C4-2B (cell line): ENCODE results near the gene AGXT2.

ENCODE experiments used
- H3K27ac ChIP-seq: fragments of 450-650 bp; 2 replicates; pipeline ENCODE4 v1.5.1; 2017
- ZFX ChIP-seq: fragments of 450-650 bp; IDR thresholded peaks from 2 replicates; pipeline ENCODE4 v1.6.1; 2017
- TF ChIP-seq, protein P1 (sequence below): fragments of 450-650 bp; conservative IDR thresholded peaks from 2 replicates; pipeline ENCODE4 v1.5.1; 2017; ENCODE audit warnings: mild to moderate bottlenecking

AGXT2 gene

GRCh38 chr5:35089334-35090314 lies 41.9 kb upstream of the AGXT2 start:
- no peak overlapping the region for H3K27ac ChIP-seq
- no peak for TF ChIP-seq ZFX
- TF ChIP-seq, protein P1, sequence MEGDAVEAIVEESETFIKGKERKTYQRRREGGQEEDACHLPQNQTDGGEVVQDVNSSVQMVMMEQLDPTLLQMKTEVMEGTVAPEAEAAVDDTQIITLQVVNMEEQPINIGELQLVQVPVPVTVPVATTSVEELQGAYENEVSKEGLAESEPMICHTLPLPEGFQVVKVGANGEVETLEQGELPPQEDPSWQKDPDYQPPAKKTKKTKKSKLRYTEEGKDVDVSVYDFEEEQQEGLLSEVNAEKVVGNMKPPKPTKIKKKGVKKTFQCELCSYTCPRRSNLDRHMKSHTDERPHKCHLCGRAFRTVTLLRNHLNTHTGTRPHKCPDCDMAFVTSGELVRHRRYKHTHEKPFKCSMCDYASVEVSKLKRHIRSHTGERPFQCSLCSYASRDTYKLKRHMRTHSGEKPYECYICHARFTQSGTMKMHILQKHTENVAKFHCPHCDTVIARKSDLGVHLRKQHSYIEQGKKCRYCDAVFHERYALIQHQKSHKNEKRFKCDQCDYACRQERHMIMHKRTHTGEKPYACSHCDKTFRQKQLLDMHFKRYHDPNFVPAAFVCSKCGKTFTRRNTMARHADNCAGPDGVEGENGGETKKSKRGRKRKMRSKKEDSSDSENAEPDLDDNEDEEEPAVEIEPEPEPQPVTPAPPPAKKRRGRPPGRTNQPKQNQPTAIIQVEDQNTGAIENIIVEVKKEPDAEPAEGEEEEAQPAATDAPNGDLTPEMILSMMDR: peak; percentile 90

DNA sequence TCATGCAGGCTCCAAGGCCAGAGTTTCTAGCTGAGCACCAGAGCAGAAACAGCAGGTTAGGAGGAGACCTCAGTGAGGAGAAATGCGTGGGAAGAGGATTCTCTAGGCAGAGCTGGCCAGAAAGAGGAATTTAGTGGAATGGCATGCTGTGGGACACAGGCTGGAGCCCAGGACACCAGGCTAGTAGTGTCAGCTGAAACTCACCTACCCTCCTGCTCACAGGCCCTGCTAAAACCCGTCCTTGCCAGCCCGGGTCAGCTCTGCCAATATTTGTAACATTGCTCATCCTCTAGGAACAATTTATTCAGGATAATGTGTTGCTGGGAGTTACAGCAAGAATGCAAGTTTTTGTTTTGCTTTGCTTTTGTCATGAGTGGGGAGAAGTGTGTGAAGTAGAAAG lies 40.2 kb upstream of the AGXT2 start:
- H3K27ac ChIP-seq: no peak overlapping the region
- TF ChIP-seq, protein P1: no peak
- no peak for TF ChIP-seq ZFX

- H3K27ac ChIP-seq: no peak overlapping the region
- no peak for TF ChIP-seq ZFX
- TF ChIP-seq, protein P1: no peak
These were observed 35.4 kb upstream of the AGXT2 start for GRCh38 chr5:35083150-35083549.

DNA sequence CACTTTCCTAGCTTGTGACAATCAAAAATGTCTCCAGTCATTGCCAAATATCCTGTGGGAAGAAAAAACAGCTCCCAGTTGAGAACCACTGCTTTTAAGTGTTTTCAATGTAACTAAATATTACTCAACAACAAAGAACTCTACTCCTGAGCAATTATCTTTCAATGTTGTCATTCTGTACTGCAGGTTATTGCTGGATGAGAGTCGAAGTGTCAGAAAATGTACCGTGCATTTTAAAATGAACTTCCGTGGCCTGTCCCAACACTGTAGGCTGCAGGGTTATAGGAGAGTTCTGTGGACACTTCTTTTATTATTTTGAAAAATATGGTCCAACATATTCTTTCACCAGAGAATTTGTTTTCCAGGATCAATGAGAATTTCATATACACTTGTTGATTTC lies 34.8 kb upstream of the AGXT2 start:
- H3K27ac ChIP-seq: no peak overlapping the region
- no peak for TF ChIP-seq ZFX
- TF ChIP-seq, protein P1: no peak

DNA sequence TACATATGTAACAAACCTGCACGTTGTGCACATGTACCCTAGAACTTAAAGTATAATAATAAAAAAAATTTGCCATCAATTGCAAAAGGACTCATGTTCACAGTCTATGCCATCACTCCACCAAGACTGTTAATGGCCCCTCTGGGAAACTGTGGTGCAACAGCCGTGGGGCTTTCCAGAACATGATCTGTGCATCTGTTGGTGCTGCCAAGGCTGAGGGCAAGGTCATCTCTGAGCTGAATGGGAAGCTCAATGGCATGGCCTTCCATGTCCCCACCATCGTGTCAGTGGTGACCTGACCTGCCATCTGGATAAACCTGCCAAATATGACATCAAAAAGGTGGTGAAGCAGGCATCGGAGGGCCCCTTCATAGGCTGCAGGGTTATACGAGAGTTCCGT lies 33.4 kb upstream of the AGXT2 start:
- TF ChIP-seq, protein P1: no peak
- TF ChIP-seq ZFX: no peak

GRCh38 chr5:35073160-35073559 lies 25.4 kb upstream of the AGXT2 start:
- no peak for TF ChIP-seq ZFX
- TF ChIP-seq, protein P1: no peak
- H3K27ac ChIP-seq: no peak overlapping the region

More for the DNA sequence above, 33.4 kb upstream of the AGXT2 start:
- H3K27ac ChIP-seq: no peak overlapping the region

GRCh38 chr5:35069188-35069587 lies 21.4 kb upstream of the AGXT2 start:
- no peak overlapping the region for H3K27ac ChIP-seq
- TF ChIP-seq ZFX: no peak
- TF ChIP-seq, protein P1: no peak
